ENCODE data around the gene FABP1. TPM values are rescaled to one million over a fixed set of nuclear protein-coding genes. Genes with fewer than 3 reads are reported as not detected.

FABP1 gene
- total and polyA plus RNA-seq, 9 of the 15 experiments (the other 6 are each of a cell fraction or from before 2014, with no cell fraction given): 0.64 TPM; not detected in 8

GRCh38 chr2:88123975-88124917, 3.6 kb downstream of the FABP1 start:
- Histone ChIP-seq H2AFZ (ENCODE audit: low read depth, low read length) (no peak overlapping the region), H3K27me3 (ENCODE audit: control insufficient read depth in 2 of 2, insufficient read depth in 2 of 2, low read length in 2 of 2) (peaks cover 39 to 62% of the 10 kb centered on the region in 2 experiments), H3K4me2 (ENCODE audit: insufficient read depth, low read length) (no peak overlapping the region), H3K9ac (ENCODE audit: insufficient read depth in 1 of 2, low read depth in 2 of 2, low read length in 2 of 2) (no peak overlapping the region), H4K20me1 (replicated peaks; ENCODE audit: control insufficient read depth, insufficient read depth, low read length) (peaks cover 2% of the 10 kb centered on the region; the same call in 1 of the 2 replicates), H3K4me1 (replicated peaks in 1 of 2; ENCODE audit: control insufficient read depth in 2 of 2, insufficient read depth in 2 of 2, low read length in 2 of 2) (no peaks in the 10 kb centered on the region), H3K27ac (ENCODE audit: extremely low read depth, low read depth, low read length) (no peak overlapping the region), H3K36me3 (ENCODE audit: control insufficient read depth, insufficient read depth, low read length) (no peaks in the 10 kb centered on the region), H3K9me3 (replicated peaks; ENCODE audit: control insufficient read depth, insufficient read depth, low read depth, low read length) (no peaks in the 10 kb centered on the region), H3K79me2 (ENCODE audit: control insufficient read depth, insufficient read depth, low read length) (no peaks in the 10 kb centered on the region), H3K4me3 (no peak overlapping the region), H3K9me1 (ENCODE audit: control insufficient read depth, insufficient read depth, low read length) (peaks cover 2% of the 10 kb centered on the region)
- no TSS peak for BruUV-seq (replicated peaks)
- no peak for FAIRE-seq
- in situ Hi-C loops (cut with MboI): no loop called here
- intact Hi-C loops (cut with micrococcal nuclease): loop anchor here (1.0 kb wide), 1 partner anchor 15 kb away; no protein-coding TSS in a partner anchor
- ChIA-PET POLR2A (interaction anchor here (0.6 kb wide), 1 partner anchor 108 kb away, joined by 4 read pairs; the partner anchor contains the start of gene RNU2-63P), CTCF (ENCODE audit: low intra/inter-chr PET ratio) (no interaction called here)
- WGBS (ENCODE audit: insufficient coverage, low coverage, missing lambda C conversion rate): 5% methylated on average over 9 of the region's 9 CpGs
- DNase-seq (ENCODE audit: extremely low read depth in 1 of 4, low spot score in 3 of 4): no peak
- TF ChIP-seq ZNF518B (CRISPR knock-in tag; IDR thresholded peaks at IDR 0.05) (no peak), MIER1 (IDR thresholded peaks at IDR 0.05; ENCODE audit: low read depth) (no peak), RCOR1 (IDR thresholded peaks at IDR 0.05; ENCODE audit: borderline replicate concordance in 1 of 2, low read depth in 2 of 2, low read length in 2 of 2) (no peak), ZNF354B (CRISPR knock-in tag; IDR thresholded peaks at IDR 0.05) (no peak)
- no peak for ATAC-seq

Measured in K562 (cell line).